ENCODE data around the gene MRPL53.

Gene MRPL53

GRCh38 chr2:74425523-74425922, 47.0 kb downstream of the MRPL53 start:
- DNase-seq (ENCODE audit: low read depth), result no peak

- DNase-seq (ENCODE audit: low read depth), result no peak
These were observed 47.5 kb downstream of the MRPL53 start for GRCh38 chr2:74424995-74425406.

GRCh38 chr2:74424139-74424992, 48.1 kb downstream of the MRPL53 start:
- DNase-seq (ENCODE audit: low read depth), result no peak

GRCh38 chr2:74423231-74424095, 49.0 kb downstream of the MRPL53 start:
- no peak for DNase-seq (ENCODE audit: low read depth)
